IPS-15b (cell line): Measurements from ENCODE around the gene APOL2.
A peak's percentile ranks its signal among the peaks of the same experiment; 100 is the strongest.
"Not testable (repeated sequence)": the region's sequence is repeated elsewhere in the genome, so short reads cannot be mapped to it uniquely, and the experiment has no call there.

Source experiments
- H3K27me3 ChIP-seq: one replicate; pipeline ENCODE4 v1.6.1; 2013; ENCODE audit warnings: low read length; ENCODE audit not compliant: control insufficient read depth, insufficient read depth
- H3K36me3 ChIP-seq: one replicate; pipeline ENCODE4 v1.6.1; 2013; ENCODE audit warnings: low read length; ENCODE audit not compliant: control insufficient read depth, insufficient read depth
- H3K4me1 ChIP-seq: one replicate; pipeline ENCODE4 v1.6.1; 2013; ENCODE audit warnings: mild to moderate bottlenecking, low read length; ENCODE audit not compliant: control insufficient read depth, insufficient read depth
- H3K4me3 ChIP-seq: one replicate; pipeline ENCODE4 v1.5.1; 2013; ENCODE audit warnings: low read depth, low read length
- H3K9ac ChIP-seq: one replicate; pipeline ENCODE4 v1.6.1; 2013; ENCODE audit warnings: low read depth, mild to moderate bottlenecking, low read length
- H3K9me3 ChIP-seq: one replicate; pipeline ENCODE4 v1.6.1; 2013; ENCODE audit warnings: mild to moderate bottlenecking, low read length; ENCODE audit not compliant: control insufficient read depth, insufficient read depth

APOL2 gene

DNA sequence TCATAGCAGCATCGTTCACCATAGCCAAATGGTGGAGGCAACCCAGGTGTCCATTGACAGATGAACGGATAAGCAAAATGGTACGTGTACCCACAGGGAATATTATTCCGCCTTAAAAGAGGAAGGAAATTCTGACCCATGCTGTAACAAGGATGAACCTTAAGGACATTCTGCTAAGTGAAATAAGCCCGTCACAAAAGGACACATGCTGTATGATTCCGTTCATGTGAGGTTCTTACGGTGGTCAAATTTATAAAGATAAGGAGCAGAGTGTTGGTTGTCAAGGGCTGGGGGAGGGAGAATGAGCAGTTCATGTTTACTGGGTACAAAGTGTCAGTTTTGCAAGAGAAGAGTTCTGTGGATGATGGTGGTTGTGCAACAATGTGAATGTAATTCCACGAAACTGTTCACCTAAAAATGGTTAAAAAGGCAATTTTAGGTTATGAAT, 39.9 kb upstream of the APOL2 start:
- peaks cover 27% of the 10 kb centered on the region for H3K36me3 ChIP-seq
- no peaks in the 10 kb centered on the region for H3K9me3 ChIP-seq
- no peak overlapping the region for H3K9ac ChIP-seq
- H3K27me3 ChIP-seq = no peaks in the 10 kb centered on the region
- no peaks in the 10 kb centered on the region for H3K4me1 ChIP-seq
- H3K4me3 ChIP-seq = no peak overlapping the region

DNA sequence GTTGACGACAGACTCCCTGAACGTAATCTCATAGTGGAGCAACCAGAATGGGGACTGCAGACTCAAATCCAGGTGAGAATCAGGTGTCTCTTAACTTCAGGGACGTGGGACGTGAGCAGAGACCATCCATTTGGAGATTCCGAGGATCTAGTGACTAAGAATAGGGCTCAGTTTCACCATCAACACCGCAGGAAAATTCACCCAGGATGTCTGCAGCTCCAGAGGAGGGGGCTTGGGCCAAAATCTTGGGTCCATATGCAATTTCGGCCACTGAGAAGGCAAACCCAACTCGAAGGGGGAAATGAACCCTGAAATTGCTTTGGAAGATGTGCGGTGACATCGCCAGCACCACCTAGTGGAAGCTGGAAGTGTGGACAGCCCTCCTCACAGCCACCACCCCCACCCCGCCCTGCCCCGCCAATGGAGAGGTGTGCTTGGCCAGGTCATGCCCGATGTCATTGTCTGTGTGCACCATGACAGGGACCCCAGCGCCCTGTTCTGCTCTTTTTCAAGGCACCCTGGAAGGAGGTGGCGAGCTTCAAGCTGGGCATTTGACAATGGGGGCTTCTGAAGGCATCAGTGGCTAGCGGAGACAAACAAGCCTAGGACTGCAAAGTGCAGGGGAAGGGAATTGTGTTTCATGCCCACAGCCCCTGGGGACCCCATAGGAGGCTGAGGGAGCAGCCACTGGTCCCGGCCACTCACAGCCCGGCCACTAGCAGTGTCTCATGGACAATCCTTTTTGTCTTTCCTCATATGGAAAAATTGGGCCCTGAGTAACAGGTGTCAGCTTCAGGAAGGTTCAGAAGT, 38.4 kb upstream of the APOL2 start:
- H3K4me1 ChIP-seq = no peaks in the 10 kb centered on the region
- H3K27me3 ChIP-seq = no peaks in the 10 kb centered on the region
- peaks cover 15% of the 10 kb centered on the region for H3K36me3 ChIP-seq
- H3K9ac ChIP-seq = peak overlapping the region; percentile 24
- H3K9me3 ChIP-seq = no peaks in the 10 kb centered on the region
- H3K4me3 ChIP-seq = no peak overlapping the region

DNA sequence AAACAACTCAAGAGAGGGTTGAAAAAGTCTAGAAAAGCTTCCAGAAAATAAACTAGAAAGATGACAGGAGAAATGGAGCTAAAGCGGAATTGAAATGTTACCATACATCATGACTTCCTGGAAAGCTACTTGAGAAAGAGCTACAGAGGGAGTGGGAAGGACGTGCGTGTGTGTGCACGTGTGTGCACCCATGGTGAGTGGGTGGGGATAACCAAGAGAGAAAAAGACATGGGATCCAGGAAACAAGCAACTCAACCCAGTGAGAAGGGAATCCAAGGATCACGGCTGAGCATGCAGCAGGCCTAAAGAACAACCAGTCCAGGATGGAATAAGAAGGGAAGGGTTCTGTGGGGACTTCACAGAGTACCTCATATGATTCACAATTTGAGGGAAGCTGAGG, 35.2 kb upstream of the APOL2 start:
- Histone ChIP-seq H3K9me3 (no peaks in the 10 kb centered on the region), H3K4me3 (no peak overlapping the region), H3K9ac (no peak overlapping the region), H3K4me1 (no peaks in the 10 kb centered on the region), H3K27me3 (no peaks in the 10 kb centered on the region), H3K36me3 (no peaks in the 10 kb centered on the region)

DNA sequence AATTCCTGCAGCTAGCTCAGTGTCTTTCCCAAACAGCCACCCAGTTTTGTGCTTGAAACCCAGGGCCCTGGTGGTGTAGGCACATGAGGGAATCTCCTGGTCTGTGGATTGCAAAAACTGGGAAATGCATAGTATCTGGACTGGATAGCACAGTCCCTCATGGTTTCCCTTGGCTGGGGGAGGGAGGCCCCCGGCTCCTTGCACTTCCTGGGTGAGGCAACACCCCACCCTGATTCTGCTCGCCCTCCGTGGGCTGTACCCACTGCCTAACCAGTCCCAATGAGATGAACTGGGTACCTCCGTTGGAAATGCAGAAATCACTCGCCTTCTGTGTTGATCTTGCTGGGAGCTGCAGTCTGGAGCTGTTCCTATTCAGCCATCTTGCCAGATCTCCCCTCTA, 32.6 kb upstream of the APOL2 start:
- H3K27me3 ChIP-seq, H3K4me1 ChIP-seq, H3K9ac ChIP-seq, H3K4me3 ChIP-seq, H3K9me3 ChIP-seq, H3K36me3 ChIP-seq: not testable (repeated sequence)

DNA sequence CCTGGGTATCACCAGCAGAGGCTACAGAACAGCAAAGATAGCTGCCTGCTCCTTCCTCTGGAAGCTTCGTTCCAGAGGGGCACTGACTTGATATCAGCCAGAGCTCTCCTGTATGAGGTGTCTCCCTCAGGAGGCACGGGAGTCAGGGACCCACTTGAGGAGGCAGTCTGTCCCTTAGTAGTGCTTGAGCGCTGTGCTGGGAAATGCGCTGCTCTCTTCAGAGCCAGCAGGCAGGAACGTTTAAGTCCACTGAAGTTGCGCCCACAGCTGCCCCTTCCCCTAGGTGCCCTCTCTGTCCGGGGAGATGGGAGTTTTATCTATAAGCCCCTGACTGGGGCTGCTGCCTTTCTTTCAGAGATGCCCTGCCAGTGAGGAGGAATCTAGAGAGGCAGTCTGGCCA, 31.9 kb upstream of the APOL2 start:
- H3K9ac ChIP-seq, H3K9me3 ChIP-seq, H3K4me1 ChIP-seq, H3K27me3 ChIP-seq, H3K36me3 ChIP-seq, H3K4me3 ChIP-seq: not testable (repeated sequence)

DNA sequence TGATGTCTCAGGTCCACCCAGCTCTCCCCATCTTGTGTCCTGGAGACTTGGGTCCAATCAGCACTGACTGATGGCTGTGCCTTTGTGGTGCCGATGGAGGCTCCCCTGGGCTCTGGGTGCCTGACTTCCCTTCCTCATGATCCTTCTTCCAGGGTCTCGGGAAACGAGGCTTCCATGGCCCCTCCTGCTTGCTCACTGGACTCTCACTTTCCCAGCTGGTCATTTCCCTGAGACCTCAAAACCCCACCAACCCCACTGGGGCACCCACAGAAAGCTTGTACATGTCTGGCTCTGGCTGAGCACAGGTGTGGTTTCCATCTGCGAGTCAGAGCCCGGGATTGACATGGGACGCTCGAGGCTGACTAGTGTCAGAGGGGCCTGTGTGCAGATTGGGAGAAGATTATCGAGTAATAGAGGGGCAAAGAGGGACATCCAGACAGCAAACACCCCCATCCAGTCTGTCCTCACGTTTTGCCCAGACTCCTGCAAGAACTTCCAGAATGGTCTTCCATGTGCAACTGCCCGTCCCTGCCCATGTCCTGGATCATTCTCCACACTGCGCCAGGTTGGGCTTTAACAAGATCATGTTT, 28.7 kb upstream of the APOL2 start:
- no peaks in the 10 kb centered on the region for H3K36me3 ChIP-seq
- H3K9me3 ChIP-seq = no peaks in the 10 kb centered on the region
- H3K27me3 ChIP-seq = no peaks in the 10 kb centered on the region
- no peaks in the 10 kb centered on the region for H3K4me1 ChIP-seq
- no peak overlapping the region for H3K4me3 ChIP-seq
- no peak overlapping the region for H3K9ac ChIP-seq

DNA sequence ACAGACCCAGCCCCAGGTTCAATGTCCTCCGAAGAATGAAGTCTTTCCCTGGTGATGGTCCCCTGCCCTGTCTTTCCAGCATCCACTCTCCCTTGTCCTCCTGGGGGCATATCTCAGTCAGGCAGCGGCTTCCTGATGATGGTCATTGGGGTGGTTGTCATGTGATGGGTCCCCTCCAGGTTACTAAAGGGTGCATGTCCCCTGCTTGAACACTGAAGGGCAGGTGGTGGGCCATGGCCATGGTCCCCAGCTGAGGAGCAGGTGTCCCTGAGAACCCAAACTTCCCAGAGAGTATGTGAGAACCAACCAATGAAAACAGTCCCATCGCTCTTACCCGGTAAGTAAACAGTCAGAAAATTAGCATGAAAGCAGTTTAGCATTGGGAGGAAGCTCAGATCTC, 27.7 kb upstream of the APOL2 start:
- no peaks in the 10 kb centered on the region for H3K27me3 ChIP-seq
- H3K4me1 ChIP-seq = no peaks in the 10 kb centered on the region
- no peak overlapping the region for H3K4me3 ChIP-seq
- no peaks in the 10 kb centered on the region for H3K9me3 ChIP-seq
- no peak overlapping the region for H3K9ac ChIP-seq
- H3K36me3 ChIP-seq = no peaks in the 10 kb centered on the region

DNA sequence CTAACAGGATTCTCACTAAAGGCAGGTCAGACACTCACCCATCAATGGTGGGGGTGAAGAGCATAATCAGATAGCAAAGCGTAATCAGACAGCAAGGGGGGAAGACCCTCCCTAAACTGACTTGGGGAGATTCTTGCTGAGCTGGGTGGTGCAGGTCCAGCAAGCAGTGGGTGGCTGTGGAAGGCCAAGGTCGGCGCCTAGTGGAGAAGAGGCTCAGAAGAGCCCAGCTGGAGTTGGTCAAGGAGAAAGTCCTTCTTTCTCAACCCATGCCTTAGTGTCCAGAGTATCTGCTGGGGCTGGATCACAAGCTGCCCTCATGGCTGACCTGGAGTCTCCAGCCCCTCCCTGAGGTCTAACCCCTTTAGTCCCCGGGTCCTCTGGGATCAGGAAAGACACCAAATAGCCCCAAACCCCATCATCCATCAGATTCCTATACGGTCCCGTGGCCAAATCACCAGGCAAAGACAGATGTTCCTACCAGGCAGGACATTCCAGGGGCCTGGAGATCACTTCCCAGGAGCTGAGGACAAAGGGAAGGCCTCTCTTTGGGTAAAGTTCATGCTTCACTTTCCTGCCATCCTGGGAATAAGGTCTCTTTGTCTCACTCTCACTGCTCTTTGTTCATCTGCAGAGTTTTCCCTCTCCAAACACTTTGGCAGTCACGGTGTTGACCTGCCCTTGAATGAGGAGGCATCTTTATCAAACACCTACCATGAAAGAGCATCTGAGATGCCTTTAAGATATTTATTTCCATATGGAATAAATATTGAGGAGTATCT, 24.7 kb upstream of the APOL2 start:
- not testable (repeated sequence) for H3K27me3 ChIP-seq, H3K9ac ChIP-seq, H3K9me3 ChIP-seq, H3K4me1 ChIP-seq, H3K36me3 ChIP-seq, H3K4me3 ChIP-seq

DNA sequence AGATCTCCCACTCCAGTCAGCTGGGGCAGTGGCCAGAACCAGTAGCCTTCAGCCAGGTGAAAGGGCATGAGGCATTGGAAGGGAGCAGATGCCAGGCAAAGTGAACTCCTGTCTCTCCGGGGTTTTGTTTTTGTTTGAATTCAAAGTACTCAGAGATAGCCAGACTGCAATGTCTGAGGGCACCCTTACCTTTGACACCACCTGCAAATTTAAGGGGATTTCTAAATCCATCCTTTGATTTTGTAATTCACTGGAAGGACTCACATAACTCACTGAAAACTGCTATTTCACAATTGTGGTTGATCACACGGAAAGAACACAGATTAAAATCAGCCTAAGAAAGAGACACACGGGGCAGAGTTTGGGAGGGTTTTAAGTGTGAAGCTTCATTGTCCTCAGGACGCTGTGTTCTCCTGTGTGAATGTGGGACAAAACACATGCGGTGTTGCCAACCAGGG, 23.9 kb upstream of the APOL2 start:
- peaks cover 15% of the 10 kb centered on the region for H3K4me1 ChIP-seq
- not testable (repeated sequence) for H3K27me3 ChIP-seq, H3K9me3 ChIP-seq, H3K9ac ChIP-seq, H3K36me3 ChIP-seq, H3K4me3 ChIP-seq

DNA sequence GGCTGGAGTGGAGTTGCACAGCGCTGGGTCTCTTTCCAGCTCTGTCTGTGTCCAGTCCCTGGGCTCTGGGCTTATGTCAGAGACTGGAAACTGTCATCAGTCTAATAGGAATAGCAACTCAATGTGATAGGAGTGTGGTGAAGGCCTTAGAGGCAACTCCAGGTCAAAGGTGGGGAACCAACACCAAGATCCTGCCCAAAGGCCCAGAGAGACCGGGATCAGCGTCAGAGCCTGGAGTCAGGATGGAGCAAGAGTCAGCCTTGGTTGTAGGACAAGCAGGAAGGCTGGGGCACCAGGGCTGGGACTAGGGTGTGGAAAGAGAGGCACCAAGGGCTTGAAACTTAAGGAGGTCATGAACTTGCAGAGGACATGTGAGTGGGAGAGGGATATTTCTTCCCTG, 23.0 kb upstream of the APOL2 start:
- not testable (repeated sequence) for H3K4me3 ChIP-seq, H3K9me3 ChIP-seq, H3K27me3 ChIP-seq, H3K9ac ChIP-seq, H3K36me3 ChIP-seq
- H3K4me1 ChIP-seq = peaks cover 15% of the 10 kb centered on the region

DNA sequence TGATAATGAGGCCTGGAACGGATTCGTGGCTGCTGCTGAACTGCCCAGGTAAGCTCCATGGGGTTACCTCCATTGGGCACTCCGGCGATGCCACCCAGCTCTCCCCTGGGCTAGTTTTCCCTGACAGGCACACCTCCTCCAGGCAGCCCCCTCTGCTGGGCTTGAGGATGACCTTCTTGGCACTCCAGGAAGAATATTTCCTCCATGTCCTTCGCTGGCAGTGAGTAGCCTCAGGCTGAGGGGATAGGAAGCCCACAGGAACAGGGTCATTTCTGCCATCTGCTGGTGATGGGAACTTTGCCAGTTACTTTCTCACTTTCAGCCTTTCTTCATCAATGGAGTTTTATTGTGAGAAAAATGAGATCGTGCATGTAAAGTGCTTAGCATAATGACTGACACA, 22.3 kb upstream of the APOL2 start:
- not testable (repeated sequence) for H3K27me3 ChIP-seq

More for the DNA sequence above, 22.3 kb upstream of the APOL2 start:
- H3K36me3 ChIP-seq, H3K9ac ChIP-seq, H3K4me3 ChIP-seq, H3K9me3 ChIP-seq: not testable (repeated sequence)
- H3K4me1 ChIP-seq = peaks cover 15% of the 10 kb centered on the region
